Nephron (organoid): Measurements from ENCODE around the gene TNNI2.

ENCODE experiments used
- H3K27ac Mint-ChIP-seq, 3 experiments: 2 replicates each; pipeline ENCODE4 v1.8.0; 2020; ENCODE audit warnings: mixed read lengths in 3 of 3, mild to moderate bottlenecking in 2 of 3, moderate library complexity in 1 of 3
- H3K27me3 Mint-ChIP-seq: 2 replicates; pipeline ENCODE4 v1.8.0; 2021; ENCODE audit warnings: low read depth, mild to moderate bottlenecking, moderate library complexity, mixed read lengths
- H3K36me3 Mint-ChIP-seq: 2 replicates; pipeline ENCODE4 v1.8.0; 2020; ENCODE audit warnings: low read depth, mixed read lengths
- H3K4me1 Mint-ChIP-seq: 2 replicates; pipeline ENCODE4 v1.8.0; 2020; ENCODE audit warnings: mixed read lengths
- H3K4me3 Mint-ChIP-seq, 3 experiments: 2 replicates each; pipeline ENCODE4 v1.8.0; 2020; ENCODE audit warnings: mild to moderate bottlenecking in 3 of 3, mixed read lengths in 3 of 3, moderate library complexity in 2 of 3
- H3K9me3 Mint-ChIP-seq: 2 replicates; pipeline ENCODE4 v1.8.0; 2020; ENCODE audit warnings: mixed read lengths
- CTCF ChIP-seq, 3 experiments: fragments of 200-600 bp; sonication (generic); IDR thresholded peaks; one replicate each; pipeline ENCODE4 v1.5.0; 2021; ENCODE audit warnings: antibody characterized with exemption in 3 of 3; ENCODE audit not compliant: unreplicated experiment in 3 of 3

The TNNI2 gene

GRCh38 chr11:1842149-1843097 lies 3.6 kb downstream of the TNNI2 start:
- no peaks in the 10 kb centered on the region for H3K9me3 Mint-ChIP-seq
- H3K4me3 Mint-ChIP-seq: no peak overlapping the region
- no peak overlapping the region for H3K27ac Mint-ChIP-seq
- H3K4me1 Mint-ChIP-seq: peaks cover 28% of the 10 kb centered on the region
- no peak for TF ChIP-seq CTCF (IDR thresholded peaks at IDR 0.05; ENCODE audit: unreplicated experiment in 3 of 3)
- no peaks in the 10 kb centered on the region for H3K36me3 Mint-ChIP-seq
- peaks cover 6% of the 10 kb centered on the region for H3K27me3 Mint-ChIP-seq

GRCh38 chr11:1843098-1843473 lies 4.3 kb downstream of the TNNI2 start:
- H3K27me3 Mint-ChIP-seq: peaks cover 6% of the 10 kb centered on the region
- H3K36me3 Mint-ChIP-seq: no peaks in the 10 kb centered on the region
- H3K9me3 Mint-ChIP-seq: no peaks in the 10 kb centered on the region
- peaks cover 31% of the 10 kb centered on the region for H3K4me1 Mint-ChIP-seq
- H3K4me3 Mint-ChIP-seq: no peak overlapping the region
- H3K27ac Mint-ChIP-seq: peak overlapping the region; percentile 69 to 70 (median 69)
- no peak for TF ChIP-seq CTCF (IDR thresholded peaks at IDR 0.05; ENCODE audit: unreplicated experiment in 3 of 3)

- no peak overlapping the region for H3K4me3 Mint-ChIP-seq
- H3K9me3 Mint-ChIP-seq: no peaks in the 10 kb centered on the region
- peak overlapping the region; percentile 69 to 70 (median 69) for H3K27ac Mint-ChIP-seq
- peaks cover 31% of the 10 kb centered on the region for H3K4me1 Mint-ChIP-seq
- peaks cover 6% of the 10 kb centered on the region for H3K27me3 Mint-ChIP-seq
- H3K36me3 Mint-ChIP-seq: no peaks in the 10 kb centered on the region
- TF ChIP-seq CTCF (IDR thresholded peaks at IDR 0.05; ENCODE audit: unreplicated experiment in 3 of 3): no peak
Measured at GRCh38 chr11:1843796-1844195, 5.0 kb downstream of the TNNI2 start.

GRCh38 chr11:1844221-1845094 lies 5.7 kb downstream of the TNNI2 start:
- peak overlapping the region; percentile 44 to 80 (median 75) for H3K27ac Mint-ChIP-seq
- no peak for TF ChIP-seq CTCF (IDR thresholded peaks at IDR 0.05; ENCODE audit: unreplicated experiment in 3 of 3)
- H3K4me1 Mint-ChIP-seq: peaks cover 31% of the 10 kb centered on the region
- H3K4me3 Mint-ChIP-seq: peak overlapping the region in 1 of 3 experiments; percentile 2
- H3K36me3 Mint-ChIP-seq: no peaks in the 10 kb centered on the region
- H3K27me3 Mint-ChIP-seq: peaks cover 6% of the 10 kb centered on the region
- no peaks in the 10 kb centered on the region for H3K9me3 Mint-ChIP-seq

GRCh38 chr11:1845095-1845429 lies 6.3 kb downstream of the TNNI2 start:
- Mint-ChIP-seq H3K4me1 (peaks cover 31% of the 10 kb centered on the region), H3K27me3 (peaks cover 6% of the 10 kb centered on the region), H3K36me3 (no peaks in the 10 kb centered on the region), H3K4me3 (peak overlapping the region in 2 of 3 experiments; percentile 2 to 20), H3K27ac (peak overlapping the region; percentile 44 to 80 (median 75)), H3K9me3 (no peaks in the 10 kb centered on the region)
- TF ChIP-seq CTCF (IDR thresholded peaks at IDR 0.05; ENCODE audit: unreplicated experiment in 3 of 3): no peak
